ENCODE results near the gene SYS1.

The SYS1 gene

GRCh38 chr20:45362804-45363610 is at the start of gene SYS1:
TSS of gene SYS1 (plus strand) at chr20:45363156. CDS start at chr20:45363532, 376 bp downstream.
- DNase-seq: peak; percentile 93

GRCh38 chr20:45313943-45314342 is 49.0 kb upstream of the SYS1 start:
- no peak for DNase-seq

- DNase-seq: no peak
These were observed 47.3 kb upstream of the SYS1 start for GRCh38 chr20:45315672-45316071.

- DNase-seq: no peak
These were observed 46.5 kb upstream of the SYS1 start for GRCh38 chr20:45316150-45317080.

GRCh38 chr20:45317826-45318225 is 45.1 kb upstream of the SYS1 start:
- no peak for DNase-seq

- no peak for DNase-seq
These were observed 44.5 kb upstream of the SYS1 start for GRCh38 chr20:45318386-45318939.

GRCh38 chr20:45318948-45319347 is 44.0 kb upstream of the SYS1 start:
- no peak for DNase-seq

GRCh38 chr20:45320948-45321595 is 41.9 kb upstream of the SYS1 start:
- no peak for DNase-seq

GRCh38 chr20:45322952-45323383 is 40.0 kb upstream of the SYS1 start:
- no peak for DNase-seq

- no peak for DNase-seq
These were observed 39.2 kb upstream of the SYS1 start for GRCh38 chr20:45323731-45324130.

GRCh38 chr20:45325371-45325770 is 37.6 kb upstream of the SYS1 start:
- DNase-seq: peak; percentile 0

- DNase-seq: no peak
These were observed 34.5 kb upstream of the SYS1 start for GRCh38 chr20:45328451-45328850.

- no peak for DNase-seq
These were observed 33.2 kb upstream of the SYS1 start for GRCh38 chr20:45329497-45330319.

- no peak for DNase-seq
These were observed 32.5 kb upstream of the SYS1 start for GRCh38 chr20:45330476-45330875.

GRCh38 chr20:45336530-45337366 is 26.2 kb upstream of the SYS1 start:
- peak; percentile 98 for DNase-seq

GRCh38 chr20:45337367-45338120 is 25.4 kb upstream of the SYS1 start:
- DNase-seq: peak; percentile 98

GRCh38 chr20:45338121-45339030 is 24.6 kb upstream of the SYS1 start:
- peak; percentile 34 for DNase-seq

GRCh38 chr20:45339084-45339483 is 23.9 kb upstream of the SYS1 start:
- DNase-seq: peak; percentile 1

GRCh38 chr20:45339799-45340198 is 23.2 kb upstream of the SYS1 start:
- DNase-seq: peak; percentile 0

Measured in NCI-H226 (cell line).